ENCODE data around the gene SEC22A.
"Not testable (repeated sequence)": the region's sequence is repeated elsewhere in the genome, so short reads cannot be mapped to it uniquely, and the experiment has no call there.

SEC22A gene

DNA sequence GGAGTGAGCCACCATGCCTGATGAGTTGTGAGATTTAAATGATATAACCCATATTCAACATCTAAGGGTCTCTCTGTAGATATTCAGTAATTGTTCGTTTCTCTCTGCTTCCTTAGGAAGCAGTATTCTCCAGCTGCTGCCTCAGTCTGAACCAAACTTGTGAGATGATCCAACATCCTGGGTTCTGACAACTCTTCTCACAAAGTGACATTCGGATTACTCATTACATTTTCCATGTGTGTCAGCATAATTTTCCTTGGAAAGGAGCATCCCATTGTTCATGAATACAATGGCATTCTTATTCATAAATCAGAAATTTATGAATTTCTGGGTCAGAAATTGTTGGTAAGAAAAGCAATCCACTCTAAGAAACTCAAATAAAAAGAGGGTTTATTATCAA, 15.0 kb upstream of the SEC22A start:
- no peak for DNase-seq

DNA sequence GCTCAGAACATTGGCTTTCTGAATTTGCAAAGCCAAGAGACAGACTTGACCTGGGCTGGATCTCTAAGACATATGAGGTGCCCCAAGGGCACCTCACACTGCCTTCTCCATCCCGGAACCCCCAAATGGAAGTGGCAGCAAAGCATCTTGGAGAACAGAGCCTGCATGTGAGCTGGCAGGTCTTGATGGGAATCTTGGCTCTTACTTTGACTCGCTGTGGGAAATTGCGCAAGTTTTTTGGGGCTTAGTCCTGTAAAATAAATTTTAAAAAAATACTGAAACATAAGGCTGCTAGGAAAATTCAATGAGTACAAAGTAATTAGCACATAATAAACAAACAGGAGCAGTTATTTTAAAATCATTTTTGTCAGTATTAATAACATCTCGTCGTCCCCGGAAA, 13.7 kb upstream of the SEC22A start:
- DNase-seq = no peak

DNA sequence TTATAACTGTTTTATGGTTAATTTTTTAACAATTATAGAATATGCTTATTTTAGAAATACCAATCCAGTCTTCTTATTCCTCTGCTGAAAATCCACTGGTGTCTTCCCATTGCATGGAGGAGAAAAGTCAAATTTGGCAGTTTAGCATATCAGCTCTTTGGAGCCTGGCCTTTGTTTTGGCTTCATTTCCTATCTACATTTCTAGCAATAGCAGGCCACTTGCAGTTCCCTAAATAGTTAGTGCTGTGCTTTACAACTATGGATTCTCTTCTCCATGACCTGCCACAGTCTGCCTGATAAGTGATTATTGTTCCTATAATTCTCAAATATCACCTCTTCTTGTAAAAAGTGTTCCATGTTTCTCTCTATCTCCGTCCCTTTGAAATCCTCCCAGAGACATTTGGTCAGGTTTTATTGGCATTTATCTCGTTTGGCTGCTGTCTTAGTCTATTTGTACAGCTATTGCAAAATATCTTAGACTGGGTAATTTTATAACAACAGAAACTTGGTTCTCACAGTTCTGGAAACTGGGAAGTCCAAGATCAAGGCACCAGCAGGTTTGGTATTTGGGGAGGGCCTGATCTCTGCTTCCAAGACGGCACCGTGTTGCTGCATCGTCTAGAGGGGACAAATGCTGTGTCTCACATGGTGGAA, 8.2 kb upstream of the SEC22A start:
- no peak for DNase-seq

DNA sequence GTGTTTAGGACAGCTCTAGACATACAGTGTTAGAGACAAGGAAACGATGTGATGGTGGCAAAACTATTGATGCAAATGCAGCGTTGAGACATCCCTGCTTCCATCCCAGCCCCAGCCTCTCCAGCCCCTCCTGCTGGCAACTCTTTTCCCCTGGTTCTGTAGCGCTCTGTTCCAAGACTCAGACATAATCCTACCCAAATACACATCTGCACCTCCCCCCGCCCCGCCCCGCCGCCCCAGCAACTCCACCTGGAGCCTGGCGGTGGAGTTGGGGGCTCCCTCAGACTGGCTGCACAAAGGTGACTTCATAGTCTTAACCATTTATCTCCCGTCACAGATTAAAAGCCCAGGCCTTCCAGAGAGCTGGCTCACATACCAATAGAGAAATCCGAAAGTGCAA, 7.2 kb upstream of the SEC22A start:
- DNase-seq = no peak

DNA sequence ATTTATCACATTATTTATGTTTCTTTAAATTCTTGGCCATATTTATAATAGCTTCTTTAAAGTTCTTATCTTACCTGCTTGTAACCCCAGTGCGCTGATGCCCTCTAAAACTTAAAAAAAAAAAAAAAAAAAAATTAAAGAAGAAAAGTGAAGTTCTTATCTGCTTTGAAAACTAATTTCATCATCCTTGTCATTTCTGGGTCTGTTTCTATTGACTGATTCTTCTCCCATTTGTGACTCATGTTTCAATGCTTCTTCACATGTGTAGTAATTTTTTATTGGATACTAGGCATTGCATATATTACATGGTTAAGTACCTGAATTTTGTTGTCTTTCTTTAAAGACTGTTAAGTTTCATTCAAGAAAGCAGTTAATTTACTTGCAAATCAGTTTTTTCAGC, 3.4 kb upstream of the SEC22A start:
- DNase-seq = no peak

DNA sequence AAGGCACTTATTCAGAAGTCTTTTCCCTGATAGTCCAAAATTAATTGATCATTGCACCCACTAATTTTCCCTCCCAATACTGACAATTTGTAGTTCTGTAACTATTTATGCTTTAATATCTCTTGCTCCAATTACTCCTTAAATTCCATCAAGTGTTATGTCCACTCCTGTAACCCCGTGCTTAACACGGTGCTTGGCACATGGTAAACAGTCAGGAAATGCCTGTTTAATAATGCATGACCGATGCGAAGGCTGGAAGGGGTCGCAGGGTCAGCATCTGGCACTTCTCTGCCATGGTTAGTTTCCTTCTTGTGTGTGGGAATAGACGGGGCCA, 553 bp upstream of the SEC22A start:
- no peak for DNase-seq

DNA sequence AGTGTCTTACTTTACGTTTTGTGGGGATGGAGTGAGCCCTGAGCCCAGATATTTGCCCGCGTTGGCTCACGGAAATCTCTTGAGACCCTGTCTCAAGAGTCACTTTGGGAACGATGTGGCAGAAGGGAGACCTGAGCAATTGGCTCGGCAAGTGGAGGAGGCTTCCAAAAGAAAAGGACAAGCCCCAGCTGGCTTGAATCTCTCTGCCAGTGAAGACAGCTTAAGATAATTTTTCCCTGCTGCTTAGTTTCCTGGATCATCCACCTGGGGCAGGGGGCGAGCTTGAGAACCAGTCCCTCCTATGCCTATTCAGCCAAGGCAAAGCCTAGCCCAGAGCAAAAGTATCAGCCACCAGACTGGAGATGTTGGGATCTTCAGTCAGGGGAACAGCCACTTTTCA, 708 bp downstream of the SEC22A start:
- DNase-seq = no peak

DNA sequence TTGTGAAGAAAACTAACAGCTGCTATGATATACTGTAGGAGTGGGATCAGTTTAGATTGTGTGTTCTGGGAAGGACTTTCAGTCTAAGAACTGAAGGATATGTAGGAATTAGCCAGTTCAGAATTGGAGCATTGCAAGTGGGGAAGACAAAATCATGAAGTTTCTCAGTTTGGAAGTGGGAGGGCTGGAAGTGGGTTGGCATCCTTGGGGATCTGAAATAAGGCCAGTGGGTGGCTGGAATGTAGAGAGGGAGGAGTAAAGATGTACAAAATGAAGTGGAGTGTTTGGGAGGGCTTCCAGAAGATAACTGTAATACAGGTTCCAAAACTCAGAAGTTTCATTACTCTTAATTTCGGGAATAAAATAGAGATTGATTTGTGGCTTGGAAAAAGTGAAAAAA, 17.2 kb downstream of the SEC22A start:
- no peak for DNase-seq

DNA sequence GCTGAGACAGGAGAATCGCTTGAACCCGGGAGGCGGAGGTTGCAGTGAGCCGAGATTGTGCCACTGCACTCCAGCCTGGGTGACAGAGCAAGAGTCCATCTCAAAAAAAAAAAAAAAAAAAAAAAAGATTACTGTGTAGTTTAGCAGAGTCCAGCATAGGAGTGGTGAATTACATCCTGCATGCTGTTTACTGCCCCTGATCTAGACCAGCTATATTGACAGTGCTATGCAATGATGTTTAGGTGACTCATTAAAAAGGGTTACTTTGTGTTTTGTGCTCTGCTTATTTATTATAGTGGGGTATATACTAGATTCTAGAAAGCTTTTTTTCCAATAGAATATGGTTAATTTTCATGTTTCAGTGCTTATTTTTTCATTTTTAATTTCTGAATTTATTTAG, 19.6 kb downstream of the SEC22A start:
- not testable (repeated sequence) for DNase-seq

DNA sequence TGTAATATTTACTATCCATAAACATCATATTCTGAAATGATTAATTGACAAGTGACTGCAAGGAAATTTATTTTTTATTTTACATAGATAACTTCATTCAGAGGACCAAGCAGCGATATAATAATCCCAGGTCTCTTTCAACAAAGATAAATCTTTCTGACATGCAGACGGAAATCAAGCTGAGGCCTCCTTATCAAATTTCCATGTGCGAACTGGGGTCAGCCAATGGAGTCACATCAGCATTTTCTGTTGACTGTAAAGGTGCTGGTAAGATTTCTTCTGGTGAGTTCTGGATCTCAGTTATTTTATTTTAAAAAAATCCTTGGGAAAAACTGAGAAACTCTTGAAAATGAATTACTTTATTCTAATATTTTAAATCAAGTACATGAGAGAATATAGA, 23.3 kb downstream of the SEC22A start:
- no peak for DNase-seq

DNA sequence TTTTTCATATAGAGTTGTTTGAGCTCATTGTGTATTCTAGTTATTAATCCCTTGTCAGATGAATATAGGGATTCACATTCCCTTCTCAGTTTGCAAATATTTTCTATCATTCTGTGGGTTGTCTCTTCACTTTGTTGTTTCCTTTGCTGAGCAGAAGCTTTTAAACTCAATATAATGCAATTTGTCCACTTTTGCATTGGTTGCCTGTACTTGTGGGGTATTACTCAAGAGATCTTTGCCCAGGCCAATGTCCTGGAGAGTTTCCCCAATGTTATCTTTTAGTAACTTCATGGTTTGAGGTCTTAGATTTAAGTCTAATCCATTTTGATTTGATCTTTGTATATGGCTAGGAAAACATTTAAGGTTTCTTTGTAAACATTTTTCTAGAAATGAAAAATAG, 24.8 kb downstream of the SEC22A start:
- DNase-seq = no peak

DNA sequence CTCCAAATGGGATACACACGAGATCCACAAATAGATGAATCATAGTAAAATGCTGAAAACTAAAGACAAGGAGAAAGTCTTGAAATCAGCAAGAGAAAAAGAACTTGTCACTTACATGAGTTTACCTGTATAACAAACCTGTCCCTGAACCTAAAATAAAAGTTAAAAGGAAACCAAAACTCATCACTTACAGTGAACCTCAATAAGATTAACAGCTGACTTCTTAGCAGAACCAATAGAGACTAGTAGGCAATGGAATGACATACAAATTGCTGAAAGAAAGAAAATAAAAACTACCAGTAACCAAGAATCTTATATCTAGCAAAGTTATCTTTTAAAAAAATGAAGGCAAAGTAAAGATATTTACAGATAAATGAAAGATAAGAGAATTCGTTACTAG, 27.4 kb downstream of the SEC22A start:
- DNase-seq = no peak

DNA sequence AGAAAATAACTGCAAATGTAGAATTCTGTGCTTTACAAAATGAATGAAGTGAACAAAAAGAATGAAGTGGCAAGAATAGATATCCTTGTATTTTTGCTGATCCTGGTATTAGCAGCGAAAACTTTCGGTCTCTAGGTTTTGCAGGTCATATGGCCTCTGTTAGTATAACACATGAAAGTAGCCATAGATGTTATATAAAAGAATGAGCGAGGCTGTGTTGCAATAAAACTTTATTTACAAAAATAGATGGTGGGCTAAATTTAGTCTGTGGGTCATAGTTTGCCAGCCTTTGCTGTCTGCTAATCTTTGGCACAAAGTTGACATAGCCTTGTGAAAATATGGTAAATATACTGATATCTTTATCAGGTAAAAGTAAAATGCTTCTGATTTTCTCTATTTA, 35.2 kb downstream of the SEC22A start:
- no peak for DNase-seq

DNA sequence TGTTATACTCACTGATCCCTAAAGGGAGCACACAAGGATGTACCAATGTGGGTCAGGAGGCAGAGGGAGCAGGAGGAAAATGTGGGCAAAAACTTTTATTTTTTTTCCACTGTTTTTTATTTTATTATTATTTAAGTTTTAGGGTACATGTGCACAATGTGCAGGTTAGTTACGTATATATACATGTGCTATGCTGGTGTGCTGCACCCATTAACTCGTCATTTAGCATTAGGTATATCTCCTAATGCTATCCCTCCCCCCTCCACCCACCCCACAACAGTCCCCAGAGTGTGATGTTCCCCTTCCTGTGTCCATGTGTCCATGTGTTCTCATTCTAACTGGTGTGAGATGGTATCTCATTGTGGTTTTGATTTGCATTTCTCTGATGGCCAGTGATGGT, 37.4 kb downstream of the SEC22A start:
- DNase-seq = not testable (repeated sequence)

DNA sequence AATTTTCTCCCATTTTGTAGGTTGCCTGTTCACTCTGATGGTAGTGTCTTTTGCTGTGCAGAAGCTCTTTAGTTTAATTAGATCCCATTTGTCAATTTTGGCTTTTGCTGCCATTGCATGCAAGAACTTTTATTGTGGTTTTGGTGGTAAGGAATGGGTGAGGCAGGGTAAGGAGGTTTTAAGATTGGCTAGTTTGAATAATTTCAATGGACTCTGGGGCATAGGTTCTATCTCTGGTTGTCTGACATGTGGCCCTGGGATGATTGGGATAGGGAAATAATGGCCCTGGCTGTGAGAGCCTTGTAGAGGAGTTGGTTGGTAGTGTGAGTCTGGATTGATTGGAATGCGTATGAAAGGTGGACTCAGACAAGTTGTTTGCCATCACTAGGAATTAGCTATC, 38.0 kb downstream of the SEC22A start:
- no peak for DNase-seq

DNA sequence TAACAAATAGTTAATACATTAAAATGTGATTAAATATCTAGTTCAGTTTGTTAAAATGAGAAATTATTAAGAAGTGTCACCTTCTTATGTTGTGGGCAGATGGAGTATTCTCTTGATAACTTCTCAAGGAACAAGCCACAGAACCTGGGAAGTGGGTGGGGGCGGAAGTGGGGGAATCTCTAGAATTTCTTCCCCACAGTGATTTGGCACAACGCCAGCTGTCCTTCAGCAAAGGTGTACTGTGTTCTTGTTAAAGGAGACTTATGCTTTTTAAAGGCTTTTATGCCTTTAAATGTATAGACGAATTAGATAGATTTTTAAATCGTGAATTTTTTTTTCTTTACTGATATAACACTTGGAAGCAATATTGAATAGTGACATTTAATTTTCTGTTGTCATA, 42.4 kb downstream of the SEC22A start:
- no peak for DNase-seq

DNA sequence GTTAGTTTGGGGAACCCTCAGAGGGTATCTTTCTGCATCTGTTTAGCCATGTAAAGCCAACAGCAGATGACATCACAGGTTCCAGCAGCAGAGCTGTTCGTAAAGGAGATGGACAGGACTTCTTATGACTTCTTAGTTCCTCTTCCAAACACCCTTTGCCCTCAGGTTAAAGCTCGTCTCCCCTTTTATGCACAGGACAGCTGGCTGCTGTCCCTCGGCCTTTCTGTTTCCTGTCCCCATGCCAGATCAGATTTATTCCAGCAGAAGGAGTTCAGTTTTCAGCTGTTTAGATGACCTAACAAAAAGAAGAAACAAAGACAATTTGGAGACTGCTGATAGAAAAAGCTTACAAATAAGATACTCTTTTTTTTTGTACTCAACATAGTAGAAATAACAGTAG, 45.1 kb downstream of the SEC22A start:
- DNase-seq = no peak

DNA sequence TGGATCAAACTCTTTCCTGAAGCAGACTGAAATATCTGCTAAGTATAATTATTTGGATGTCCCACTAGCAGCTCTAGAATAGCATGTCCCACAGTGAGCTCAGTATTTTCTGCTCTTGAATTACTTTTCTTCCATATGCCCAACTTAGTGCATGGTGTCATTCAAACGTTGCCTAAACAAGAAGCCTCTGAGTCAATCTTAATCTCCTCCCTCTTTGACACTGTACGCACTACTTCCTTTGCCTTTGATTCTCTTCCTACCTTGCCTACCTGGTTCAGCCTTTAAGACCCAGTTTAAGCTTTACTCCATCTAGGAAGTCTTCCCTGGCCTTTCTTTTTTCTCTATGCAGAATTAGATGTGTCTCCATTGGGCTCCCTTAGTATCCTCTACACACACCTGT, 54.5 kb downstream of the SEC22A start:
- no peak for DNase-seq

DNA sequence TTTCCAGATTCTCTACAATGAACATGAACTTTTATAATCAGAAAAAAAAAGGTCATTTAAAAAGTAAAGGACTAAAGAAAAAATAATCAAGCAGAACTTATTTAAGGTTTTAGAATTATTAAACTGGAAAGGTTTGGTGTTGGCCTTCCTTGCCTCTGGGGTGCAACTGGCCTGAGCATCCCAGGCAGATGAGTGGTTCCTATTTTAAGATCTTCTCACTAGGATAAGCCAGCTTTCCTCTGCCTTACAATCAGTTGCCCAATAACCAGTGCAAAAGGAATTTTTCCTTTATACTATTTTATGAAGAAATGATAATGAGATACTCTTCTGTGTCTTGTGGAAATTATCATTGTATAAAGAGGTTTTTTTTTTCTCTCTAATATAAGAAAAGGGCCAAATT, 56.6 kb downstream of the SEC22A start:
- no peak for DNase-seq

DNA sequence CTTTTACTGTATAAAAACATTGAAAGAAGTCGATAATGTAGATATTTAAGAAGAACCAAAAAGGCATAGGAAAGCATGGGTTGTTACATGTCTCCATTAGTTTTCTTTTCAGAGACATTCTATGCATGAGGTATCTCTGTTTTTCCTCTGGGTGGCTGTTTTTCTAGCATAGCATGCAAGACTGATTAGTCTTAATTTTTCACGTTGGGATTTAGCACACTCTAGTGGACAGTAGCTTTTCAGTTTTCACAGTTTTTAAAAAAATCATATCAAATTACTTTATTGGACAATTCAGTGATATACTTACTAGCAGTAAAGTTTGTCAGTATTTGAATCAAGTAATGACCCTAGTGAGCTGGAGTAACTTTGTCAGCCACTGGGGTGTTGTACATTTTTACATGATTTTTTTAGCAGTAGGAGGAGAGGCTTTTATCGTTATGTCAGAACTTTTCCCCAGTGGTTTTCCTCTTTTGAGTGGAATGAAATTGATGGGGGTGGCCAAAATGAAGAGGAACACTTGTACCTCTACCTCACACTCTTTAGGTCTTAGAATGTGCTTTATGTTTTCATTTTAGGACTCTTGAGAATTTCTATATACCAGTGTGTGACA, 57.2 kb downstream of the SEC22A start:
- DNase-seq = peak; percentile 16

DNA sequence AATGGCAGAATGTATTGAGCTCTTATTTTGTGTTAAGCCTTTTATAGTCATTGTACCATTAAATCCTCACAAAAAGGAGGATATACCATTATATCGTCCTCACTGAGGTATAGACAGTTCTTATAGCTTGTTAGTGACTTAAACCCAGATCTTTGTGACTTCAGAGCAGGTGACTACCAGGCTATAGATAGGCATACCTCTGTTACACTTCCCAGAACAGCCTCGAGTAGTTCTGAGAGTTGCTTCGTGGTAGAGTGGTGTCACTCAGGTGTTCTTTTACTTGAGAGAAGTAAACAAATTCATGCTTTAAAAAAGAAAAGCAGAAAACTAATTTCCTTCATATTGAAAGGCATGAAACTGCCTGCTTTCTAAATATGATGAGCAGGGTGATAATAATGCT, 59.9 kb downstream of the SEC22A start:
- no peak for DNase-seq

DNA sequence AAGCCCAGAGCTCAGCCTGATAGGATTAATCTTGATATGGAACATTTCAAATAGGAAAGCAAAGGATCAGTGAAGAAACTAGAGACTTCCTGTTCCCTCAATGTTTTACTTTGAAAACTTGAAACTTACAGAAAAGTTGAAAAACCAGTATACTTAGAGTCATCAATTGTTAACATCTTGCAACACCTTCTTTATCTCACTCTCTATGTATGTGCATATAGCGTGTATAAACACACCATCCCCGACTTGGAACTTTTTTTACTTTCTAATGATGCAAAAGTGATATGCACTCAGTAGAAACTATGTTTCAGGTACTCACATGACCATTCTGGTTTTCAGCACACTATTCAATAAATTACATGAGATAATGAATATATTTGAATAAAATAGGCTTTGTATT, 60.5 kb downstream of the SEC22A start:
- DNase-seq = no peak

DNA sequence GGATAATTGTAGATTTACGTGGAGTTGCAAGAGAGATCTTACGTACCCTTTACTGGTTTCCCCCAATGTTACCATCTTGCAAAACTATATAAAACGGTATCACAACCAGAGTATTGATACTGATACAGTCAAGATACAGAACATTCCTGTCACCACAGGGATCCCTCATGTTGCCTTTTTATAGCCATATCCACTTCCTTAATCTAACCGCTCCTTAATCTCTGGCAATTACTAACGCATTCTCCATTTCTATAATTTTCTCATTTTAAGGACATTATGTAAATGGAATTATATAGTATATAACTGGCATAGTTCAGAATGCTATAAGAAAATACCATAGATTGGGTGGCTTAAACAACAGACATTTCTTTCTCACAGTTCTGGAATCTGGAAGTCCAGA, 61.1 kb downstream of the SEC22A start:
- no peak for DNase-seq

DNA sequence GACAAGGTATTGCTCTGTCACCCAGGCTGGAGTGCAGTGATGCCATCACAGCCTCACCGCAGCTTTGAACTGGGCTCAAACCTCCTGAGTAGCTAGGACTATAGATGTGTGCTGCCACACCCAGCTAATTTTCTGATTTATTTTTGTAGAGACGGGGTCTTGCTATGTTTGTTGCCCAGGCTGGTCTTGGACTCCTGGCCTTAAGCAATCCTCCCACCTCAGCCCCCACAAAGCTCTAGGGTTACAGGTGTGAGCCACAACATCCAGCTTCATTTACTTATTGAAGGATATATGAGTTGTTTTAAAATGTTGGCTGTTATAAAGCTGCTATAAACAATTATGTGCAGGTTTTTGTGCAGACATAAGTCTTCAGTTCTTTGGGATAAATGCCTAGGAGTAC, 62.2 kb downstream of the SEC22A start:
- DNase-seq = no peak

DNA sequence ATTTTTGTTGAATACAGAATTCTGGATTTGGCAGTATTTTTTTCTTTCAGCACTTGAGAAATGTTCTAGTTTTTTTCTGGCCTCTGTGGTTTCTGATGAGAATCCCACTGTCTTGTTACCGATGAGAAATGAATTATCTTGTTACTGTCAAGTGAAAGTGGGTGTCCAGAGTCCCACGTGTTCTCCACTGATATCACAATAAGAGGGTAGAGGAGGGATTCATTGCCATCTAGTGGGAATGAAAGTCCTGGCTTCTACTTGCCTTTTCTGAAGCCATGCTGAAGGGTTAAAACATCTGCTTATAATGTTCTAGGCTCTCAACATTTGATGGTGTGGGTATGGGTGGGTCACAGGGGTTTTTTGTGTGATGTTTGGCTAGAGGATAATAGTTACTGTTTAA, 66.1 kb downstream of the SEC22A start:
- no peak for DNase-seq

DNA sequence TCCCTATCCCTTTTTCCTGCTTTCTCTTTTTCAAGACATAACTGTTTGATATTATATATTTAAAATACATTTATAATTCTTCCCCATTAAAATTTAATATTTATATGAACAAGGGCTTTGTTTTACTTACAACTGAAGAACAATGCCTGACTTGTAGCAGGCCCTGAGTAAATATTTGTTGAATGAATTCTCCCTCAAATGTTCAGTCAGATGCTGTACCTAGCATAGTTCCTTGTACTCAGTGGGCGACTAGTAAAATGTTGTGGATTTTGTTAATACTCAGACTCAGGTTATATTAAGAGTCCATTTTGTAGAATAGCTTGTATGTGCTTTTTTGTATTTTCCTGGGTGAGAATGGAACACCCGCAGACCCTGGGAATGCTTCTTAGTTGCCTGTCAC, 69.1 kb downstream of the SEC22A start:
- DNase-seq = no peak
